UCSD-AML1 (cell line): ENCODE measurements around the gene CCDC85B.

Source experiments
- DNase-seq: peaks from one replicate; lab custom pipeline; 2025; ENCODE audit not compliant: unreplicated experiment; lab: John Stamatoyannopoulos, UW

CCDC85B gene

DNA sequence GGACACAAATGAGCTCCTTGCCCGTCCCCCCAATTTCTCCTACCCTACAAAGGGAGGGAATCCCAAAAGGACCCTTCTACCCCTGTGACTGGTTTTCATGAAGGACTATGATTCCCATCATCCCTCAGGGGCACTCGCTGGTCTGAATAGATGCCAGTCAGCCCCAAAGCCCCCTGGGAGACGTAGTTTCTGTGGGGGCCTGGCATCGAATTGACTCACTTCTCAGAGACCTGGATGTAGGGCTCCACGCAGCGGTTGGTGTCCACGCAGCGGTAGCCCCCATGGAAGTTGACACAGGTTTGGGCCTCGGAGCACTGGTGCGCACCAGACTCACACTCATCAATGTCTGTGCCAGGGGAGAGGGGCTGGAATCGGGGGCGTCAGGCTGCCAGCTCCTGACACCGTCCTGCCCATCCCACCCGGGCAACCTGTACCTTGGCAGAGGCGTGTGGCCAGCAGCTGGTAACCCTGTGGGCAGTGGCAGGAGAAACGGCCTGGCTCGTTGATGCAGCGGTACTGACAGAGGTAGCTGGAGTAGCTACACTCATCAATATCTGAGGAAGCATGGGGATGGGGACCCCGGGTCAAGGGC lies 22.3 kb upstream of the CCDC85B start:
- no peak for DNase-seq

DNA sequence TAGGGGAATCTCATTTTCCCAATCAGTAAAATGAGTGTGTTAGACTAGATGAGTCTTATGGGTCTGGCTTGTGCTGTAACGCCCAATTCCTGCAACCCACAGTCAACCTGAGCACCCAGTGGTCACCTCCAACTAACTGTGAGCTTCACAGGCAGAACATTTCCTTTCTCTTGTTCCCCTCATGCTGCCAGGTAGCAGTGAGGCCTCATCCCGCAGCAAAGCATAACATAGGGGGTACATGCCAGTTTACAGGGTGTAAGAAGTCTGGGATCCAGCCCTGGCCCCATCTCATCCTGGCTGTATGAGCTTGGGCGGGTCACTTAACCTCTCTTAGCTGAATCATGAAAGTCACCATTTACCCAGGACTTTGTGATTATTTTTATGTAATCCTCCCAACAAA lies 21.6 kb upstream of the CCDC85B start:
- DNase-seq: no peak

DNA sequence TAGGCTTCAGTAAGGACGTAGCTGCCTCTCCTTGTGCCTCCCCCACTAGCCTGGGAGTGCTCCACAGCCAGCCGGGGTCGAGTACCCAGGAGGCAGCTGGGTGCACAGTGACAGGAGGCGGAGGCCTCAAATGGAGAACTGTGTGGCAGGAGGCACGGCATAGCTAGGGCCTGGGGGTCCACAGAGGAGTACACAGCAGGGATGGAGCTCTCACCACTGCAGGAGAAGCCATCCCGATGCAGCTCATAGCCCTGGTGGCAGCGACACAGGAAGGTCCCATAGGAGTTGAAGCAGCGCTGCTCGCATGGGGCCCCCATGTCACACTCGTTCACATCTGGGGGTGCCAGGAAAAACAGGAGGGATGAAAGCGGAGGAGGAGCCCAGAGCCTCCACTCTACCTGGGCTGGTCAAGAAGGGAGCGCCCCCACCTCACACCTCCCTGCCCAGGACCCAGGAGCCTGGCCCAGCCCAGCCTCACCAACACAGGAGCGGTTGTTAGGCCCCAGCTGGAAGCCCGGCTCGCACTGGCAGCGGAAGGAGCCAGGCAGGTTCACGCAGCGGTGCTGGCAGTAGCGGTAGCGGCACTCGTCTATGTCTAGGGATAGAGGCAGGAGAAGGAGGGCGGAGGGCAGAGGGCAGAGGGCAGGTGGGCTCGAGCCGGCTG lies 20.7 kb upstream of the CCDC85B start:
- no peak for DNase-seq

DNA sequence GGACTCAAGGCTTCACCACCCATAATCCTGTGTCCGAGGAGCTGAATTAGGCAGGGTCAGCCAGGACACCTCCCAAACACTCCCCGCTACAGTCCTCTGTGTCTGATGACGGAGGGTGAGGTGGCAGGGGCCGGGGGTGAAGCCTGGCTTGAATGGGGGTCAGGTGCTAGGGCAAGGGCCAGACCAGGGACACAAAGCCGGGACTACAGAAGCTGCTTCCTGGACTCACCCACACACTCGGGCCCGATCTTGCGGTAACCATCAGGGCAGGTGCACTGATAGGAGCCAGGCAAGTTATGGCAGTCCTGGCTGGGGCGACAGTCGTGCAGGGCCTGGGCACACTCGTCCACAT lies 20.2 kb upstream of the CCDC85B start:
- DNase-seq: no peak

DNA sequence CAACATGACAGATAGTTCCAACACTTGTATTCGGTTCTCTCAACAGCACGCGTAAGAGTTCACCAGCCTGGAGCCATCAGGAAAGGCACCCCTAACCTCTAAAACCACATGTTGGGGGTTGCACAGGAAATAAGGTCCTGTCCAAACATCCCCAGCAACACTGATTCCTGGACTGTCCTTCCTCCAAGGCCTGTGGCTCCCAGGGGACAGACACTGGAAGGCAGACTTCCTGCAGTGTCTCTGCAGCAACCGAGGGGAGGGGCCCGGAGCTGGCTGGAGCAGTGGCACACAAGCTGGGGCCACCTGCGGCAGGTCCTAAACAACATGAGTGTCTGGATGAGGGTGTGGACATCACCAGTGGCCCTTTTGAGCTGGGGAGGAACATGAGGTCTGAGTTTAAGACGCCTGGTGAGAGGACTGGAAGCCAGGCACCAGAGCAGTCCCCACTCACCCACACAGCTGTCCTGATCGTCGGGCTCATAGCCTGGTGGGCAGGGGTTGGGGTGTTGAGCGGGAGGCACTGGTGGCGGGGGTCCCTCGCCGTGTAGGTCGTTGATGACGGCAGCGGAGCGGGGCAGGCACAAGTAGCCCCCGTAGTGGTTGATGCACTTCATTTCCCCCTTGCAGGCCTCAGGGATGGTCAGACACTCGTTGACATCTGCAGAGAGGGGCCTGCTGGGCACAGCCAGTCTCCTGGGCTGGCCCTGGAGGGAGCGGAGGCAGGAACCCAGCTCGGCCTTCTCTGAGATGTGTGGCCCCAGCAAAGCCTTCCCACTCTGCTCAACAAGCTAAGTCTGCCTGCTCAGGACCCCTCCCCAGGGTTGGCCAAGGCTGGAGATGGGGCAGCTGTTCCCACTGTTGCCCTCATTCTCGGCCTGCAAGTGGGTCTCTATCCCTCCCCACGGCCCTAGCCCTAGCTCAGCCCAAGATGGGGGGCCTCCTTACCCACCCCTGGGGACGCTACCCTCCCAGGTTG lies 19.5 kb upstream of the CCDC85B start:
- peak; percentile 72 for DNase-seq

DNA sequence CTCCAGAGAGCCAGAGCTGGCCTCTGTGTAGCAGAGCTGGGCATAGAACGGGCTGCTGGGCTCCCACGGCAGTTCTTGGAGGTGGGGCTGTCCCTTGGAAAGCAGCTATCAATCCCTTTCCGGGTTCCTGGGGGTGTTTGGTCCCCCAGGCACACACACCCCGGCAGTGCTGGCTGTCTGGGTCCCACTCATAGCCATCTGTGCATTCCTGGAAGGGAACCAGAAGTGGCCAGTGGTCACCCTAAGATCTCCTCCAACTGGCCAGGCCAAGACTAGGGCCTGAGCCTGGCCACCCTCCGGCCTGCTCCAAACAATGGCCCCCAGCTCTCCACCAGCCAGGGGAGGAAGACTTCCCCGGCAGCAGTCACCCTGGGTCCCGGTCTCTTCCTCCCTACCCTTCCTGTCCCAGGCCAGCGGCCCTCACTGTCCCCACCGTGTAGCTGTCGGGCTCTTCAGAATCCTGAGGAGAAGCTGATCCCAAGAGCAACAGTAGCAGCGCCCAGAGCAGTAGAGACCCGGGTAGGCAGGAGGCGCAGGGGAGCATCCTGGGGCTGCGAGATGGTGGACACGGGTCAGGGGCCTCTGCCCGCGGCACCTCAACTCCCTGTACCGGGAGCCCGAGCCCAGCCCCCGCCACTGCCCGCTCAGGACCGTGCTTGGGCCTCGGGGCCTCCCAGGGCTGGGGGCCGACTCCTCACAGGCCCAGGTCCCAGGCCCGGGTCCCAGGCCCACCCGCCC lies 18.5 kb upstream of the CCDC85B start:
- DNase-seq: no peak

DNA sequence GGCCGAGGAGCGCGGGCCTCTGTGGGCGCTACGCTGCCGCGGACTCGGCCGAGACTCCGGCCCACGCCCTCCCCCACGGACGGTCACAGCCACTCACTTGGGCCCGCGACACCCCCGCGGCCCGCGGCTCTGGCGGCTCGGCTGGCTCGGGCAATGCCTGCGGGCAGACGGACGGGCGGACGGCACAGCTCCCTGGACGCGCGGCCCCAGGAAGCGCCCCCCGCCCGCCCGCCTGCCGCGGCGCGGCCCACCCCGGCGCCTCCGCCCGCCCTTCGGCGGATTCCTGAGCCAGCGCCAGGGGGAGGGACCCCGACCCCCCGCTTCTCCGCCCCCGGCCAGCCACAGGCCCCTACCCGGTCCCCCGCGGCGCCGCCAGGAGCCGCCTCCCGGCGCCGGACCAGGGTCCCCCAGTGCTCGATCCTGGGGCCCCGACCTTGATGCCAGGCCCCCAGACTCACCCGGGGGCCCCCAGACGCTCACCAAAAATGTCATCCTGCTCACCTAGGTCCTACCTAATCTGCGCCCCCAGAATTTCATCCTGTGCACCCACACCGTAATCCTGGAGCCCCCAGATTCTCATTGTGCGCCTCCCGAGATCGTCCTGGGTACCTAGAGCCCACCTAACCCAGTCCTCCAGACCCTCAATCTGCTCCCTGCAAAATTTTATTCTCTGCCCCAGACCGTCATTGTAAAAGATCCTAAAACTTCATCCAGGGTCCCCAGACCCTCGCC lies 17.7 kb upstream of the CCDC85B start, which contains the start of gene EFEMP2:
TSS of gene EFEMP2 (minus strand) at position 215 of the 732 bp plus-strand sequence. CDS start 446 bp downstream, outside the sequence.
- DNase-seq: no peak

DNA sequence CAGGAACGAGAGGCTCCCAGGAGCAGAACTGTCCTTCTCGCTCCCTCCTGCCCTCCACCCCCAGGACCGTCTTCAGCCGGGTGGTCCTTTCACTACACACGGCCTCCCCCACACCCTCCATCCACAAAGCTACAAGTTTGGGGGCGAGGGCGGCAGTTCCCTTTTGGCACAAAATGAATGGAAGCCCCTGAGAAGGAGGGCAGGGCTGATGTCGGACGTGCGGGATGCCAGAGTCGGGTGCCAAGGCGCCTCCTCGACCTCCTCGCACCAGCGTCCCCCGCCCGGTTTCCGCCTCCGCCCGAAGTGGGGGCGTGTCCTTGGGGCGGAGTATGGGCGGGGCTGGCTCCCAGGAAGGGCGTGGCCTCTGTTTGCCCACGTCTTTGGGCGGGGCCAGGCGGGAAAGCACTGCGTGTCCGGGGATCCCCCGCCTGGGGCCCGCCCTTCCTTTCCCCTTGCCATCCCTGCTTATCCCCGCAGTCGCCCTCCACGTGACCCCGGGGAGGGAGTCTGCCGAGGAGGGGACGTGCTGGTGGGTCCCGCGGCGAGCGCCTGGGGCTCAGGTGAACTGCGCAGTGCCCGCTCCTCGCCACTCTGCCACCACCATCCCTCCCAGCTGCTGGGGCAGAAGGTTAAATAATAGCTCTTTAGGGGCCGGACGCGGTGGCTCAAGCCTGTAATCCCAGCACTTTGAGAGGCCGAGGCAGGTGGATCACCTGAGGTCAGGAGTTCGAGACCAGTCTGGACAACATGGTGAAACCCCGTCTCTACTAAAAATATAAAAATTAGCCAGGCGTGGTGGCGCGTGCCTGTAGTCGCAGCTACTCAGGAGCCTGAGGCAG lies 16.9 kb upstream of the CCDC85B start:
- peak; percentile 95 for DNase-seq

DNA sequence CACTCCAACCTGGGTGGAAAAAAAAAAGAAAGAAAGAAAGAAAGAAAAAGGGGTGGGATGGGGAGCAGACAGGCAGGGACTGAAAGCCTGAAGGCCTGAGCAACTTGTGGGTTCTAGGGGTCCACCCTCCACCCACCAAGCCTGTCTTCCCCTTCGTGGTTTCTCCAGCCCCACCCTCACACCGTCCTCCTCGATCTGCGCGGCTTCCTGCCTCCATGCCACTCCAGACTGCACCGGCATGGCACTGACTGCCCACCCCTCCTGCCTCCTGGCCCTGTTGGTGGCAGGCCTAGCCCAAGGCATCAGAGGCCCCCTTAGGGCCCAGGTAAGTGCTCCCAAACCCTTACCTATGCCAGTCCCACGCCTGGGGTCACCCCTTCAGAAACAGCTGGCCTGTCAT lies 10.9 kb upstream of the CCDC85B start, which contains the start of gene CTSW:
TSS of gene CTSW (plus strand) at position 221 of the 400 bp plus-strand sequence. CDS start at position 239, 18 bp downstream.
- peak; percentile 62 for DNase-seq

DNA sequence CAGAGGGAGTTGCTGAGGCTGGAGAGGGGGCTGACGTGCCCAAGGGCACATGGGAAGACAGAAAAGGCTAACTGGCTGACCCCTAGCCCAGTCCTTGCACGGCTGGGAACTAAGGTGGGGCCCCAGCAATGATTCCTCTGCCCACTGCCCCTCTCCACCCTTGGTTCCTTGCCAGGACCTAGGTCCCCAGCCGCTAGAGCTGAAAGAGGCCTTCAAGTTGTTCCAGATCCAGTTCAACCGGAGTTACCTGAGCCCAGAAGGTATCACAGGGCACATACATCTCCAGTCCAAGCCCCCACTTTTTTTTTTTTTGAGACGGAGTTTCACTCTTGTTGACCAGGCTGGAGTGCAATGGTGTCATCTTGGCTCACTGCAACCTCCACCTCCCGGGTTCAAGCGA lies 10.4 kb upstream of the CCDC85B start:
- no peak for DNase-seq

DNA sequence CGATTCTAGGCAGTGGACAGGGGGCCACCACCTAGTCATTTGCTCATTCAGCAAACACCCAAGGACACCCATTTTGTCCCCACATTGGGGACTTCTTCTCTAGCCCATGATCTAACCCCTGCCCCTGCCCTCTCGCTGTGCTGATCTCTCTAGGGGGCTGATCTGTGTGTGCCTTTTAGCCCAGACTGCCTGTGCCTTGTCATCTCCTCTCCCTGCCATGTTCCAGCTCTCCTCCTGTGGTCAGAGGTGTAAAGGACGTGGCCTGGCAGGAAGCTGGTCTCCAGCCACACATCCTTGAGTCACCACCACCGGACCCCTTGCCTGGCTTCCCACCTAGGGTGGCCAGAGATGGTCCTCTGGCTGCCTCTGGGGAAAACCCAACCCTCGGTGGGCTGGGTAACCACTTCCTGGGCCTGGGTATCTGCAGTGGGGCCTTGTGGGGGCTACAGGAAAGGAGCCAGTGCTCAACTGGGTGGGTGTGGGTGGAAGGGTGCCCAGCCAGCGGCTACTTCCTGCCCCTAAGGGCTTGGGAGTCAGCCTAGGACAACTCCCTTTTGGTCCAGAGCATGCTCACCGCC lies 9.5 kb upstream of the CCDC85B start:
- DNase-seq: peak; percentile 33

DNA sequence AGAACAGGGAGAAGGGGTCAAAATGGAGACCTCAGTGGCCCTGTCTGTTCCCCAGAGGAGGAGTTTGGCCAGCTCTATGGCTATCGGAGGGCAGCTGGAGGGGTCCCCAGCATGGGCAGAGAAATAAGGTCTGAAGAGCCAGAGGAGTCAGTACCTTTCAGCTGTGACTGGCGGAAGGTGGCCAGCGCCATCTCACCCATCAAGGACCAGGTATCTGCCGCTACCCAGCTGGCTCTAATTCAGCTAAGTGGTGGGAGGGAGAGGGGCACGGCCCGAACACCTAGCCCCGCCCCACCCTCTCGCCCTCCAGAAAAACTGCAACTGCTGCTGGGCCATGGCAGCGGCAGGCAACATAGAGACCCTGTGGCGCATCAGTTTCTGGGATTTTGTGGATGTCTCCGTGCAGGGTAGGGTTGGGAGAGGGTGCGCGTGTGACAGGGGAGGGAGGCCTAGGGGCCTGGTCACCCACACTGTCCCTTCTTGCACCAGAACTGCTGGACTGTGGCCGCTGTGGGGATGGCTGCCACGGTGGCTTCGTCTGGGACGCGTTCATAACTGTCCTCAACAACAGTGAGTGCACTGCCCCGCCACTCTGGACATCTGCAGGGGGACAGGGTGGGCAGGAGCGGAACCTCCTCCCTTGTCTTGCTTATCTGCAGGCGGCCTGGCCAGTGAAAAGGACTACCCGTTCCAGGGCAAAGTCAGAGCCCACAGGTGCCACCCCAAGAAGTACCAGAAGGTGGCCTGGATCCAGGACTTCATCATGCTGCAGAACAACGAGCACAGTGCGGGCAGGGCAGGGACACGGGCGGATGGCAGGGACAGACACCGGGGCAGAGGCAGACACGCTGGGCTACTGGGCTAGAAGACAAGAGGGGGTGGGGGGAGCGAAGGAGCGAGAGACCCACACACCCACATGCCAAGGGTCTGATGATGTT lies 8.1 kb upstream of the CCDC85B start:
- no peak for DNase-seq

DNA sequence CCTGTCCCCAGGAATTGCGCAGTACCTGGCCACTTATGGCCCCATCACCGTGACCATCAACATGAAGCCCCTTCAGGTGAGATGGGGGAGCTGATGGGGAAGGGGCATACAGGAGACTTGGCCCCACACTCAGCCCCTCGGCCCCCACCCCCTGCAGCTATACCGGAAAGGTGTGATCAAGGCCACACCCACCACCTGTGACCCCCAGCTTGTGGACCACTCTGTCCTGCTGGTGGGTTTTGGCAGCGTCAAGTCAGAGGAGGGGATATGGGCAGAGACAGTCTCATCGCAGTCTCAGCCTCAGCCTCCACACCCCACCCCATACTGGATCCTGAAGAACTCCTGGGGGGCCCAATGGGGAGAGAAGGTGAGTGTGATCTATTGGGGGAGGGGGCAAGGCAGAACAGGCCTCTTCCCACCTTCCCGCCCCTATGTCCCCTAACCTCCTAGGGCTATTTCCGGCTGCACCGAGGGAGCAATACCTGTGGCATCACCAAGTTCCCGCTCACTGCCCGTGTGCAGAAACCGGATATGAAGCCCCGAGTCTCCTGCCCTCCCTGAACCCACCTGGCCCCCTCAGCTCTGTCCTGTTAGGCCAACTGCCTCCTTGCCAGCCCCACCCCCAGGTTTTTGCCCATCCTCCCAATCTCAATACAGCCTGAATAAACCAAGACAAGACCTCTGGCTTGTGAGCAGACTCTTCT lies 7.3 kb upstream of the CCDC85B start:
- no peak for DNase-seq

DNA sequence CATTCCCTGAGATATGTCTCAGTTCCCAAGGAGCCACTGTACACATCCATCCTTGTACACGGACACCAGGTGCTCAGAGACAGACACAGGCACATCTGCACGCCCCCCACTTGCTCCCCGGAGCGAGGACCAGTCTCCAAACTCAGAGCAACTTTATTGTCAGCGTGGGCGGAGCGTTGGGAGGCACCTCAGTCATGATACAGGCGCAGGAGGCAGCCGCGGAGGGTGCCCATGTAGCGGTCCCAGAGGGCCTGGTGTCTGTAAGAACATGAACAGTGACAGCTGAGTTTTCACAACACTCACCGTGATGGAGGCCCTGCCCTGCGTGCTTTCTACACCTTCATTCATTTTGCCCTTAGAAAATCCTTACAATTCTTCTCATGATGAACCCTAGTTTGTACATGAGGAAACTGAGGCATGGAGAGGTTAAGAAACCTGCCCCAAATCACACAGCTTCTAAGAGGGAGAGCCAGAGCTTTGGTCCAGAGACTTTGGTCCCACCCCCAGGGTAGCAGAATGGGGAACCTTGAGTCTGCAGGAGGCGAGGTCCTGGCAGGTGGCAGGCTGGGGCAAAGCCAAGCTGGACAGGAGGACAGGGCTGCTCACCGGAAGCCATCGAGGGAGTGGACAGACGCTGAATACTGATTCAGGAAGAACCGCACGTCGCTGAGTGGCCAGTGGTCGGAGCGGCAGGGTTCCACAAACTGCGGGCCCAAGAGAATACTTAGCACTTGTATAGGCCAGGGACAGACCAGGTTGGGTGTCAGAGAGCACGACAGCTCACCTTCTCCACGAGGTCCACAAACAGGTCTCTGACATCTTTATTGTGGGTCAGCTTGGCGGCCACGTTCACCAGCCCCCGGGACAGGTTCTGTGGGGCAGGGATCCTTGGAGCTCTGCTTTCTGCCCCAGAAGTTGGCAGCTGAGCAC lies 6.4 kb upstream of the CCDC85B start:
- DNase-seq: no peak

DNA sequence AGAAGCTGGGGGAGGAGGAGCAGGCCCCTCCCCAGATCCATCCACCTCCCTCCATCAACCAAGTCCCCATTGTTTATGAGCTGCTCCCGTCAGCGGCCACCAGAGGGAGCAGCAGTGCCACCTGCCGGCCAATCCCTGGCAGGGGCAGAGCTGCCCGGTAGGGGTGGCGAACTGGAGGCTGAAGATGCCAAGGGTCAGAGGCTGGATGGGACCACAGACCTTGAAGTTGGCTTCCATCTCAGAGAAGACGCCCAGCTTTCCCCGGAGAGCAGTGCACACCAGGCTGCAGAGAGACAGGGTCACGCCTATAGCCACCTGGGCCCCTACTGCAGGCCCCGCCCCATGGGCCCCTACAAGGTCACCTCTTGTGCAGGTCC lies 5.8 kb upstream of the CCDC85B start:
- DNase-seq: peak; percentile 81

DNA sequence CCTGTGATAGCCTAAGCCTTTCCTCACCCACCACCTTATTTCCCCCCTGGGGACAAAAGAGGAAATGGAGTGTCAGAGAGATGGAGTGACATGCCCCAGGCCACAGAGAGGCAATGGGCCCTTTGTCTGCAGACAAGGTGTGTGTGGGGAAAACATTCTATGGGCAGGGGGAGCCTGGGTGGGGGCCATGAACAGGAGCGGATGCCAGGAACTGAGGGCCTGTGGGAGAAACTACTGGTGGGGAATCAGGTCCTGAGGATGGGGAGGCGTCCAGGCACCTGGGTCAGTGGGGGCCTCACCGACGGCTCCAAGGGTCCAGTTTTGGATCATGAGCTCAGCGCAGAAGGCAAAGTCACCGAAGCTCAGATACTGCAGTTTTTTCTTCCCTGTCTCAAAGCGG lies 5.2 kb upstream of the CCDC85B start:
- no peak for DNase-seq
